ENCODE data around the gene REEP6. TPM values are rescaled to one million over a fixed set of nuclear protein-coding genes. Genes with fewer than 3 reads are reported as not detected.
A peak's percentile ranks its signal among the peaks of the same experiment; 100 is the strongest.

The REEP6 gene
- total RNA-seq, 2 donors from 2014 or later, result 6.9 to 16.6 TPM

GRCh38 chr19:1510442-1510806, 19.4 kb downstream of the REEP6 start:
- TF ChIP-seq, protein P1, sequence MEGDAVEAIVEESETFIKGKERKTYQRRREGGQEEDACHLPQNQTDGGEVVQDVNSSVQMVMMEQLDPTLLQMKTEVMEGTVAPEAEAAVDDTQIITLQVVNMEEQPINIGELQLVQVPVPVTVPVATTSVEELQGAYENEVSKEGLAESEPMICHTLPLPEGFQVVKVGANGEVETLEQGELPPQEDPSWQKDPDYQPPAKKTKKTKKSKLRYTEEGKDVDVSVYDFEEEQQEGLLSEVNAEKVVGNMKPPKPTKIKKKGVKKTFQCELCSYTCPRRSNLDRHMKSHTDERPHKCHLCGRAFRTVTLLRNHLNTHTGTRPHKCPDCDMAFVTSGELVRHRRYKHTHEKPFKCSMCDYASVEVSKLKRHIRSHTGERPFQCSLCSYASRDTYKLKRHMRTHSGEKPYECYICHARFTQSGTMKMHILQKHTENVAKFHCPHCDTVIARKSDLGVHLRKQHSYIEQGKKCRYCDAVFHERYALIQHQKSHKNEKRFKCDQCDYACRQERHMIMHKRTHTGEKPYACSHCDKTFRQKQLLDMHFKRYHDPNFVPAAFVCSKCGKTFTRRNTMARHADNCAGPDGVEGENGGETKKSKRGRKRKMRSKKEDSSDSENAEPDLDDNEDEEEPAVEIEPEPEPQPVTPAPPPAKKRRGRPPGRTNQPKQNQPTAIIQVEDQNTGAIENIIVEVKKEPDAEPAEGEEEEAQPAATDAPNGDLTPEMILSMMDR (IDR thresholded peaks at IDR 0.05), result no peak
- no peak for TF ChIP-seq POLR2A (IDR thresholded peaks at IDR 0.05)
- ATAC-seq, result no peak
- Histone ChIP-seq H3K27me3 (peaks cover 0 to 21% of the 10 kb centered on the region in 2 donors), H3K36me3 (replicated peaks in 1 of 2; ENCODE audit: insufficient read depth in 1 of 2, low read depth in 2 of 2) (no peaks in the 10 kb centered on the region), H3K9me3 (no peaks in the 10 kb centered on the region), H3K27ac (no peak overlapping the region), H3K4me1 (peaks cover 24% of the 10 kb centered on the region), H3K4me3 (no peak overlapping the region)
- no peak for DNase-seq
- WGBS, 2 donors, result 48% methylated on average over 23 of the region's 25 CpGs; no CpG with 5 or more reads in 1 of the 2 donors
- intact Hi-C loops (cut with DNase I), result loop anchor here (10.0 kb wide), 1 partner anchor 226 kb away; the partner anchor contains the start of gene EFNA2

GRCh38 chr19:1510807-1511206, 19.8 kb downstream of the REEP6 start:
- intact Hi-C loops (cut with DNase I), result loop anchor here (10.0 kb wide), 1 partner anchor 226 kb away; the partner anchor contains the start of gene EFNA2
- Histone ChIP-seq H3K27me3 (peaks cover 0 to 21% of the 10 kb centered on the region in 2 donors), H3K36me3 (replicated peaks in 1 of 2; ENCODE audit: insufficient read depth in 1 of 2, low read depth in 2 of 2) (no peaks in the 10 kb centered on the region), H3K4me1 (peaks cover 24% of the 10 kb centered on the region), H3K4me3 (no peak overlapping the region), H3K9me3 (no peaks in the 10 kb centered on the region), H3K27ac (no peak overlapping the region)
- TF ChIP-seq, protein P1 (IDR thresholded peaks at IDR 0.05), result no peak
- TF ChIP-seq POLR2A (IDR thresholded peaks at IDR 0.05), result no peak
- DNase-seq (no peak), ATAC-seq (no peak)
- WGBS, 2 donors, result 35 to 38% methylated on average over 7 to 8 of the region's 9 CpGs

- peaks cover 0 to 21% of the 10 kb centered on the region in 2 donors for H3K27me3 ChIP-seq
- no peak overlapping the region for H3K27ac ChIP-seq
- ATAC-seq, result no peak
- peaks cover 24% of the 10 kb centered on the region for H3K4me1 ChIP-seq
- TF ChIP-seq, protein P1 (IDR thresholded peaks at IDR 0.05), result no peak
- TF ChIP-seq POLR2A (IDR thresholded peaks at IDR 0.05), result no peak
- intact Hi-C loops (cut with DNase I), result loop anchor here (10.0 kb wide), 1 partner anchor 227 kb away; the partner anchor contains the start of gene EFNA2
- no peak overlapping the region for H3K4me3 ChIP-seq
- 38 to 52% methylated on average over 7 to 21 of the region's 22 CpGs for WGBS, 2 donors
- no peaks in the 10 kb centered on the region for H3K36me3 ChIP-seq (replicated peaks in 1 of 2; ENCODE audit: insufficient read depth in 1 of 2, low read depth in 2 of 2)
- no peak for DNase-seq
- no peaks in the 10 kb centered on the region for H3K9me3 ChIP-seq
Measured at GRCh38 chr19:1511318-1512317, 20.6 kb downstream of the REEP6 start.

DNA sequence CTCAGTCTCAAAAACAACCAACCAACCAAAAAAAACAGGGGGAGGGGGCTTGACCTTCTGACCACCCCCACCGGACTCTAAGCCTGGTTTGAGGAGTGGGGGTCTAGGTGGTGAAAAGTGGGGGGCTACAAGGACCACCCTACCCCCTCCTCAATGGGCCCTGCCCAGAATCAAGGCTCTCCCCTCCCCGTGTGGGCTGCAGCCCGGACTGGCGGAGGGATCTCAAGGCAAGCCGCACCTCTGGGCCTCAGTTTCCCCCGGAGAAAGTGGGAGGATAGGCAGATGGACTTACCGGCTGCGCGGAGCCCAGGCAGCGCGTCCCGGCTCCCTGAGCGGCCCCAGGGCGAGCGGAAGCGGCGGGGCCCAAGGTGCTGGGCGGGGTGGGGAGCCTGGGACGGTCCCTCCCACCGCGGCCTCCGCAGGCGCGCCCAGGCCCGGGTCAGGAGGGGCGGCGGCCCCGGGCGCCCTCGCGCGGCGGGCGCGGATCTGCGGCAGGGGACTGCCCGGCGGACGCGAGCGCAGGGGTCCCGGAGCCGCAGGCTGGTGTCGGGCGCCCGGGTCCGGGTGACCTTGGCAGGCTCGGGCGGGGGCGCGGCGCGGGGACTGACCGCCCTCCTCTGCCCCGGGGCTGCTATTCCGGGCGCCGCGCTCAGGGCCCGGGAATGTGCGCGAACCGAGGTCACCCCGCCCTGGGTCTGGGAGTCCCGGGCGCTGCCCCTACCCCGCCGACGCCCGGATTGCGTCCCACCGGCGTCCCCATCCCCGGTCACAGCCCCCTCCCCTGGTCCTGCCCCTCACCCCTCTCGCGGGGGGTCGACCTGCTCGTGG, 21.9 kb downstream of the REEP6 start, which contains the start of gene ADAMTSL5:
Gene ADAMTSL5 (minus strand): TSS at position 349 of the 828 bp plus-strand sequence. CDS start 2,076 bp downstream, outside the sequence.
- DNase-seq, result peak in 2 of 4 donors; percentile 19 to 45
- no peaks in the 10 kb centered on the region for H3K9me3 ChIP-seq
- peak; percentile 53 for ATAC-seq
- H3K4me1 ChIP-seq, result peaks cover 15% of the 10 kb centered on the region
- H3K36me3 ChIP-seq (replicated peaks in 1 of 2; ENCODE audit: insufficient read depth in 1 of 2, low read depth in 2 of 2), result no peaks in the 10 kb centered on the region
- H3K27ac ChIP-seq, result no peak within 1 kb of the TSS
- TF ChIP-seq, protein P1 (IDR thresholded peaks at IDR 0.05), result peak in 1 of 7 experiments; percentile 27
- TF ChIP-seq POLR2A (IDR thresholded peaks at IDR 0.05), result no peak
- intact Hi-C loops (cut with DNase I), result loop anchor here (10.0 kb wide), 1 partner anchor 228 kb away; the partner anchor contains the start of gene EFNA2
- no peak within 1 kb of the TSS for H3K4me3 ChIP-seq
- WGBS, 2 donors, result 4 to 17% methylated on average over 13 to 32 of the region's 78 CpGs
- H3K27me3 ChIP-seq, result peaks cover 0 to 21% of the 10 kb centered on the region in 2 donors

Measured in body of pancreas (tissue), 4 donors.